Measurements from ENCODE around the gene GRID1.

GRID1 gene

GRCh38 chr10:86363833-86364490 lies 2.6 kb downstream of the GRID1 start:
- H3K36me3 ChIP-seq (ENCODE audit: control insufficient read depth in 2 of 2, insufficient read depth in 1 of 2, low read length in 2 of 2): peaks cover 0 to 9% of the 10 kb centered on the region in 2 experiments; a peak in 2 of 3 replicates
- ChIA-PET CTCF (no interaction called here), POLR2A (no interaction called here)
- H3K9me3 ChIP-seq (ENCODE audit: control insufficient read depth, insufficient read depth, low read depth, low read length): no peaks in the 10 kb centered on the region
- no peak overlapping the region for H3K27ac ChIP-seq (ENCODE audit: extremely low read depth, low read depth, low read length)
- no peak overlapping the region for H3K4me3 ChIP-seq (ENCODE audit: low read depth, low read length)
- TF ChIP-seq ZNF521 (tag by site-specific recombination; IDR thresholded peaks at IDR 0.05): no peak
- no peak for TF ChIP-seq RBAK (tag by site-specific recombination; IDR thresholded peaks at IDR 0.05)
- TF ChIP-seq GFI1B (tag by site-specific recombination; IDR thresholded peaks at IDR 0.05): no peak
- TF ChIP-seq ZNF747 (tag by site-specific recombination; IDR thresholded peaks at IDR 0.05): no peak
- no peak for TF ChIP-seq ZNF510 (tag by site-specific recombination; IDR thresholded peaks at IDR 0.05; ENCODE audit: insufficient replicate concordance)
- no peak for TF ChIP-seq SETDB1 (IDR thresholded peaks at IDR 0.05; ENCODE audit: insufficient read length, low read length)
- TF ChIP-seq ZFP37 (tag by site-specific recombination; IDR thresholded peaks at IDR 0.05): no peak
- no peak for TF ChIP-seq ZNF239 (tag by site-specific recombination; IDR thresholded peaks at IDR 0.05)
- TF ChIP-seq ZBTB26 (tag by site-specific recombination; optimal IDR thresholded peaks at IDR 0.05): no peak
- TF ChIP-seq SCRT2 (tag by site-specific recombination; IDR thresholded peaks at IDR 0.05): no peak
- TF ChIP-seq ZNF248 (tag by site-specific recombination; IDR thresholded peaks at IDR 0.05): no peak
- no peak for TF ChIP-seq ZNF549 (tag by site-specific recombination; IDR thresholded peaks at IDR 0.05)
- TF ChIP-seq ZBTB1 (tag by site-specific recombination; IDR thresholded peaks at IDR 0.05): no peak
- no peak for TF ChIP-seq PBX3 (CRISPR knock-in tag; IDR thresholded peaks at IDR 0.05)
- TF ChIP-seq ZNF514 (tag by site-specific recombination; IDR thresholded peaks at IDR 0.05): no peak
- TF ChIP-seq HOXC10 (CRISPR knock-in tag; IDR thresholded peaks at IDR 0.05): no peak
- no peak for TF ChIP-seq ZNF626 (tag by site-specific recombination; IDR thresholded peaks at IDR 0.05)
- TF ChIP-seq, protein P1, sequence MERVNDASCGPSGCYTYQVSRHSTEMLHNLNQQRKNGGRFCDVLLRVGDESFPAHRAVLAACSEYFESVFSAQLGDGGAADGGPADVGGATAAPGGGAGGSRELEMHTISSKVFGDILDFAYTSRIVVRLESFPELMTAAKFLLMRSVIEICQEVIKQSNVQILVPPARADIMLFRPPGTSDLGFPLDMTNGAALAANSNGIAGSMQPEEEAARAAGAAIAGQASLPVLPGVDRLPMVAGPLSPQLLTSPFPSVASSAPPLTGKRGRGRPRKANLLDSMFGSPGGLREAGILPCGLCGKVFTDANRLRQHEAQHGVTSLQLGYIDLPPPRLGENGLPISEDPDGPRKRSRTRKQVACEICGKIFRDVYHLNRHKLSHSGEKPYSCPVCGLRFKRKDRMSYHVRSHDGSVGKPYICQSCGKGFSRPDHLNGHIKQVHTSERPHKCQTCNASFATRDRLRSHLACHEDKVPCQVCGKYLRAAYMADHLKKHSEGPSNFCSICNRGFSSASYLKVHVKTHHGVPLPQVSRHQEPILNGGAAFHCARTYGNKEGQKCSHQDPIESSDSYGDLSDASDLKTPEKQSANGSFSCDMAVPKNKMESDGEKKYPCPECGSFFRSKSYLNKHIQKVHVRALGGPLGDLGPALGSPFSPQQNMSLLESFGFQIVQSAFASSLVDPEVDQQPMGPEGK (tag by site-specific recombination; IDR thresholded peaks at IDR 0.05): no peak
- H3K4me1 ChIP-seq (ENCODE audit: control insufficient read depth, insufficient read depth, low read length): peaks cover 8% of the 10 kb centered on the region

GRCh38 chr10:86363184-86363832 lies 3.3 kb downstream of the GRID1 start:
- Histone ChIP-seq H3K9me3 (ENCODE audit: control insufficient read depth, insufficient read depth, low read depth, low read length) (no peaks in the 10 kb centered on the region), H3K36me3 (ENCODE audit: control insufficient read depth in 2 of 2, insufficient read depth in 1 of 2, low read length in 2 of 2) (peaks cover 0 to 9% of the 10 kb centered on the region in 2 experiments; a peak in 2 of 3 replicates), H3K4me3 (ENCODE audit: low read depth, low read length) (no peak overlapping the region), H3K27ac (ENCODE audit: extremely low read depth, low read depth, low read length) (no peak overlapping the region), H3K4me1 (ENCODE audit: control insufficient read depth, insufficient read depth, low read length) (peaks cover 8% of the 10 kb centered on the region)
- no peak for TF ChIP-seq ZNF626 (tag by site-specific recombination; IDR thresholded peaks at IDR 0.05)
- TF ChIP-seq ZNF610 (tag by site-specific recombination; IDR thresholded peaks at IDR 0.05; ENCODE audit: borderline replicate concordance): no peak
- TF ChIP-seq SP7 (tag by site-specific recombination; IDR thresholded peaks at IDR 0.05): no peak
- TF ChIP-seq ZBTB44 (tag by site-specific recombination; IDR thresholded peaks at IDR 0.05): no peak
- TF ChIP-seq, protein P1 (tag by site-specific recombination; IDR thresholded peaks at IDR 0.05): no peak
- TF ChIP-seq IKZF3 (tag by site-specific recombination; IDR thresholded peaks at IDR 0.05): no peak
- TF ChIP-seq, protein P2, sequence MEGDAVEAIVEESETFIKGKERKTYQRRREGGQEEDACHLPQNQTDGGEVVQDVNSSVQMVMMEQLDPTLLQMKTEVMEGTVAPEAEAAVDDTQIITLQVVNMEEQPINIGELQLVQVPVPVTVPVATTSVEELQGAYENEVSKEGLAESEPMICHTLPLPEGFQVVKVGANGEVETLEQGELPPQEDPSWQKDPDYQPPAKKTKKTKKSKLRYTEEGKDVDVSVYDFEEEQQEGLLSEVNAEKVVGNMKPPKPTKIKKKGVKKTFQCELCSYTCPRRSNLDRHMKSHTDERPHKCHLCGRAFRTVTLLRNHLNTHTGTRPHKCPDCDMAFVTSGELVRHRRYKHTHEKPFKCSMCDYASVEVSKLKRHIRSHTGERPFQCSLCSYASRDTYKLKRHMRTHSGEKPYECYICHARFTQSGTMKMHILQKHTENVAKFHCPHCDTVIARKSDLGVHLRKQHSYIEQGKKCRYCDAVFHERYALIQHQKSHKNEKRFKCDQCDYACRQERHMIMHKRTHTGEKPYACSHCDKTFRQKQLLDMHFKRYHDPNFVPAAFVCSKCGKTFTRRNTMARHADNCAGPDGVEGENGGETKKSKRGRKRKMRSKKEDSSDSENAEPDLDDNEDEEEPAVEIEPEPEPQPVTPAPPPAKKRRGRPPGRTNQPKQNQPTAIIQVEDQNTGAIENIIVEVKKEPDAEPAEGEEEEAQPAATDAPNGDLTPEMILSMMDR (tag by site-specific recombination; IDR thresholded peaks at IDR 0.05): no peak
- CTCF ChIA-PET: no interaction called here
- POLR2A ChIA-PET: no interaction called here
